Measurements from ENCODE around the gene UBN1. TPM values are rescaled to one million over a fixed set of nuclear protein-coding genes. Genes with fewer than 3 reads are reported as not detected.

Gene UBN1
- polyA plus RNA-seq, 4 donors, result 30.0 to 45.2 (median 34.5) TPM

DNA sequence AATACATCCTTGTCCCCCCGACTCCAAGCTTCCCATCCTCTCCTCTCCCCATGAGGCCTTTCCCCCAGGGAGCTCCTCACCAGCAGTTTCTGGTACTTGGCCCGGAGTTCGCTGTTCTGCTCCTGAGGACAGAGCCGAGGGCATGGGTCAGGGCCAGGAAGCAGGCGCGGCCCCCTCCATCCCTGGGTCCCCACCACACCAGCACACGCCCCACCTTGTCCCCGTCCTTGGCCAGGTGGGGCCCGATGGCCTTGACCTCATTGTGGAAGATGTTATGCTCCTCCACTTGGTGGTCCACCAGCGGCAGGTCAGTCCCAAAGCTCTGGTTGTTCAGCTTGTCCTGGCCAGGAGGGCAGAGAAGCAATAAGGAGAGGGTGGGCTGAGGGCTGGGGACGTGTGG is 53.5 kb downstream of the UBN1 start:
- no peak for DNase-seq (ENCODE audit: low read depth in 4 of 4, low spot score in 2 of 4)

DNA sequence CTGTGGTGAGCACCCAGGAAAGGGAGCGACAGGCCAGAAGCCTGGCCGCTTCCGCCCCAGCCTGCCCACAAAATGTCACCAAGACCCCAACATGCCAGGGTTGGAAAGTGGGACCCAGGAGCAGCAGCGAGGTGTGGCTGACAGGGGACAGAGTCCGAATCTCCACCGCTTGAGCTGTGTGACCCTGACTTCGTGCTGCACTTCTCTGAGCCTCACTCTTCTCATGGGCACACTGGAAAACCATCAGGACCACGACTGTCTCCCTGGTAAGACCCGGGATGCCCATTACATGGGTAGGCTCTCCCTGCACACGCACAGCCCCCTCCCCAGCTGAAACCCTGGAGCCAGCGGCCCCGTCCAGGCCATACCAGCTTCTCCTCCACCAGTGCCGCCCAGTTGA is 54.8 kb downstream of the UBN1 start:
- DNase-seq (ENCODE audit: low read depth in 4 of 4, low spot score in 2 of 4), result no peak

DNA sequence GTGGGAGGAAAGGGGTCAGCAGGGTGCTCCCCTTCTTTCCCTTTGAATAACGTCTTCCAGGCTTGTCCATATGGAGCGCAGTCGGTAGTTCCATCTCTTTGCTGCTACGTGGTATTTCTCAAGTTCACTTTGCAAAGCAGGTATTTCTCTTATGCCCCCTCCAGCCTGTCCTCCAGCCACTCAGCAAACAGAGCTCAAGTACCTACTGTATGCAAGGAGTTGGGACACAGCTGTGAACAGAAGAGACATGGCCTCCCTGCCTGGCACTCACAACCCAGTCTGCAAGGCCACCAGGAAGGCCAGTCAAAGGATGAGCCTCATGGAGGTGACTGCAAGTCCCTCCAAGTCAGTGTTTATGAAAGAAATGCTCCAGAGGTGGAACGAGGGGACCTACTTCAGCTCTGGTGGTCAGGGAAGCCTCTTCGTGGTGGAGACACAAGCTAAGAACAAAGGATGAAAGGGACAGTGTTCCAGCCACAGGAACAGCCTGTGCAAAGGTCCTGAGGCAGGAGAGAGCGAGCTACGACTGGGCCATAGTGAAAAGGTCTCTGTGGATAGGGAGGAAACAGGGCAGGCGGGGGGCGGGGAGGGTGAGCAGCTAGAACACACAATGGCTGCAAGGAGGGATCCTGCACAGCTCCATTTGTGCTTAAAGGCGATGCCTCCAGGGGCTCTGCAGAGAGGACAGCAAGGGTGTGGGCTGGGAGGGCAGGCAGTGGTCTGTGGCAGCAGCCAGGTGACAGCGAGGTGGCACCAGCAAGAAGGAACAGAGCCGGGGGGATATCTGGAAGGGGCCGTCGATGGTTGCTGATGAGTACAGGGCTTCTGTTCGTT is 57.0 kb downstream of the UBN1 start:
- no peak for DNase-seq (ENCODE audit: low read depth in 4 of 4, low spot score in 2 of 4)

DNA sequence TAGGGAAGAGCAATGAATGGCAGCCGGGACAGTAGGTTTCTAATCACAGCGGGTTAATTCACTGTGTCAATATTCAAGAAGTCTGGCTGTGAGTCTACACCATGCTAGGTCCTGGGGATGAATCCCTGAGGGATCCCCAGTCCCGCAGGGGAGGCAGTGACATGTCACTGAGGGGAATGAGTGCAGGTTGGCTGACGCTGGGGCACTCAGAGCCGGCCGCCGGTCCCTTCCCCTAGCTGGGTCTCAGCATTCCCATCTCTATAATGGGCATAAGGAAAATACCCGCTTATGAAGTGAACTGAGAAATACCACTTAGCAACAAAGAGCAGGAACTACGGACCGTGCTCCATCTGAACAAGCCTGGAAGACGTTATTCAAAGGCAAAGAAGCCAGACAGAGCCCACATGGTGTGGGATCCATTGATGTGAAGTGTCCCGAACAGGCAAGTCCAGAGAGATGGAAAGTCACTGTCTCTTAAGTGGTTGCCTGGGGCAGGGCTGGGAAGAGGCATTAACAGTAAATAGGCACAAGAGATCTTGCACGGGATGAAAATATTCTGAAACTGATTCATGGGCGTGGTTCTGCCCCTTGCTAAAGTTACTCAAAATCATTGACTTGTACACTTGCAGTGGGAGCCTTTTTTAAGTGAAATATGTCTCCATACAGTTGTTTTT is 57.8 kb downstream of the UBN1 start:
- DNase-seq (ENCODE audit: low read depth in 4 of 4, low spot score in 2 of 4), result no peak

DNA sequence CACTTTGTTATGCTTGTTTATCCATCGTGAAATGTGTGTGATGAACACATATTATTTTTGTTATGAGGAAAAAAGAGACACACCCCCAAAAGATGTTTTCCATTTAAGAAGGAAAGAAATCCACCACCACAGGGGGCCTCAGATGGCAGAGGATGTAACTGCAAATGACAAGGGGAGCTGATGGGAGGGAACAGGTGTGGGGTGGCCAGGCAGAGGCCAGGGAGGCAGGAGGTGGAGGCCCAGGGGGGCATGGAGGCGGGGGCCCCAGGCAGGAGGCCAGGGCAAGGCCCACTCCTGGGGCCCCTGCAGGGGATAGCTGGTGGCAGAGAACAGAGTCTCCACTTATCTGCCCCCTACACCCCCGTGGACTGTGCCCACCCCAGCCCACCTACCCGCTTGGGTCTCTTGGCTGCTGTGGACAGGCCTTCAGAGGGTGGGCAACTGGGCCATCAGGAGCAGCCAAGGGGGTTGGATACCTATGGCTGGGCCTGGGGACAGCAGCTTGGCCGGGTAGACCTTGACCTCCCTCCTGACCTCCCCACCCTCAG is 61.6 kb downstream of the UBN1 start:
- DNase-seq (ENCODE audit: low read depth in 4 of 4, low spot score in 2 of 4), result no peak

DNA sequence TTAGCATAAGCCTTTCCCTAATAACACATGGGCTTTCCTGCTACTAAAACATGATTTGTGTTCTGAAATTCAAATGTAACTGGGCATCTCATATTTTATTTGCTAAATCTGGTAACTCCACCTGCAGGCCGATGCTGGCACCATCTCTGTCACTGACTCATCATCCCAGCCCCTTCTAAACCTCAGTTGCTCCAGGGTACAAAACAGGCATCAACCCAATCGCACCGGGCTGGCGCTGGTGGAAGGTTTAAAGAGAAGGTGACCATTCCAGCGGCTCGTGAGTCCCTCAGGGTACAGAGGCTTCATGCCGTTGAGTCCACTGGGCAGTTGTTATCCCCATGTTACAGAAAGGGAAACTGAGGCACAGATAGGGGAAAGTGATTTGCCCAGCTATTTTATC is 62.5 kb downstream of the UBN1 start:
- no peak for DNase-seq (ENCODE audit: low read depth in 4 of 4, low spot score in 2 of 4)

DNA sequence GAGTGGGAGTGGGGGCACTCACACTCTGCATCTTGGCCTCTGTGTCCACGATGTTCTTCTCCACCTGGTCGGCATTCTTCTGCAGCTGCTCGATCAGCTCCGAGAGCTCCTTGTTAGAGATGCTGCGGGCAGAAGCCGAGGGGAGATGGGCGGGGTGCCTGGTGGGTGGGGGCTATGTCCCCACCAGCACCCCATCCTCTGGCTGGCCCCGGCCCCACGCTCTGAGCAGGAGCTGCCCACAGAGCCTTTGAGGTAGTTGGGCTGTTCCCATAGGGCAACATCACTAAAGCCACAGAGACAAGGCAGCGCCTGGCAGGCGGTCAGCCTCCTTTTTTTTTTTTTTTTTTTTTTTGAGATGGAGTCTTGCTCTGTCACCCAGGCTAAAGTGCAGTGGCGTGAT is 63.5 kb downstream of the UBN1 start:
- no peak for DNase-seq (ENCODE audit: low read depth in 4 of 4, low spot score in 2 of 4)

DNA sequence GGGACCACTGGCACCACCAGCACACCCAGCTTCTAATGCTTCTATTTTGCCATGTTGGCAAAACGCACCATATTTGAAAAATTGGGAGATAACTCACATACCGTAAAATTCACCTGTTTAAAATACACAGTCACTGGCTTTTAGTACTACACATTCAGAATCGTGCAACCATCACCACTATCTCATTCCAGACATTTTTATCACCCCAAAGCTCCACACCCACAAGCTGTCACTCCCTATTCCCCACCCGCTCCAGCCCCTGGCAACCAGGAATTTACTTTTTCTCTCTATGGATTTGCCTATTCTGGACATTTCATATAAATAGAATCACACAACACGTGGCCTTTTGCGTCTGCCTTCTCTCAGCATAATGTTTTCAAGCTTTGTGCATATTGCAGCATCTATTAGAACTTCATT is 64.7 kb downstream of the UBN1 start:
- DNase-seq (ENCODE audit: low read depth in 4 of 4, low spot score in 2 of 4), result no peak

DNA sequence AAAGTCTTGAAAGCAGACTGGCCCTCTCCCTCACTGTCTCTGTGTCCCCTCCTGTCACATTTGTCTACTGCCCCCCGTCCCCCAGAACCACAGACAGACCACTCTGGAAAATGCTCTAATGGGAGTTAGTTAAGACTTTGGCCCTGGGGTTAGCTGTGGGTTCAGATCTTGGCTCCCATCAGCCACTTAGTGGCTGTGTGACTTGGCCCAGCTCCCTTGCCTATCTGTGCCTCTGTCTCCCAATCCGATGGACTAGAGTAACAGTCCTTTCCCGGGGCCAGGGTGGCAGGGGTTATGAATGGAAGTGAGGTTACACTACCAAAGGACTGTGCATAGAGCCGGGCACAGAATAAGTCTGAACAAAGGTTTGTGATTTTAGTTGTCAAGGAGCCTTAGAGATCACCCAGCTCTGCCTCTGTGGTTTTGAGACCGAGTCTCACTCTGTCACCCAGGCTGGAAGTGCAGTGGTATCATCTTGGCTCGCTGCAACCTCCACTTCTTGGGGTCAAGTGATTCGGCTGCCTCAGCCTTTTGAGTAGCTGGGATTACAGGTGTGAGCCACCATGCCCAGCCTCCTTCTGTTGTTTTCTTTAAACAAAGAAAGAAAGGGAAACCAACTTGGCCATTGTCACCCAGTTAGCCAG is 66.0 kb downstream of the UBN1 start:
- DNase-seq (ENCODE audit: low read depth in 4 of 4, low spot score in 2 of 4), result no peak

DNA sequence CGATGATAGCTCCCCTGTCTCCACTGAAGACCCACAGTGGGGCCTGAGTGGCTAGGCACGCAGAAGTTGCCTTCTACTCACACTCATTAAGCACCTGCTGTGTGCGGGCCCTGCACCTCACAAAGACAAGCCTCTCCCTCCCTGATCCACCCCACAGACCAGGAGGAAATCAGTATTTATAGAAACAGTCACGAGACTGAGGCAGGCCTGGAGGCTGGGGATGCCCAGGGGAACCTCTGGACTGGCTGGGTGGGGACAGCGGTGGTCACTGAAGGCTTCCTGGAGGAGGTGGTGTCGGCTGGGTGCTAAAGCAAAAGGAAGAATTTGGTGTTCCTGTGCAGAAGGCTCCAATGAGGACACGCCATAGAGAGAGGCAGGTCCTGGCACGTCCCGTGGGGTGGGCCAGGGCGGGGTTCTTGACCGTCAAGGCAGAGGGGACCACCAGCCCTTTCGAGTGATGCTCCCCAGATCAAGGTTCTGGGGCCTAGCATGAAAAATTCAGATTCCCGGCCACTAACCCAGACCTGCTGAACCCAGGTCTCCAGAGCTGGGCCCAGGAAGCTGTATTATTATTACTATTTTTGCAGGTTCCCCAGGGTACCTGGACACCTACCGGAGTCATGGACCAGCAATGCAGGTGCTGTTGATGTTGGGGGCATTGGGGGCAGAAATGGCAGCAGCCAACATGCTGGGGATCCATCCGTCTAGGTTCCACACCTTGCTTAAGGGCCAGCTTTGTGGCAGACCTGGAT is 66.7 kb downstream of the UBN1 start:
- no peak for DNase-seq (ENCODE audit: low read depth in 4 of 4, low spot score in 2 of 4)

DNA sequence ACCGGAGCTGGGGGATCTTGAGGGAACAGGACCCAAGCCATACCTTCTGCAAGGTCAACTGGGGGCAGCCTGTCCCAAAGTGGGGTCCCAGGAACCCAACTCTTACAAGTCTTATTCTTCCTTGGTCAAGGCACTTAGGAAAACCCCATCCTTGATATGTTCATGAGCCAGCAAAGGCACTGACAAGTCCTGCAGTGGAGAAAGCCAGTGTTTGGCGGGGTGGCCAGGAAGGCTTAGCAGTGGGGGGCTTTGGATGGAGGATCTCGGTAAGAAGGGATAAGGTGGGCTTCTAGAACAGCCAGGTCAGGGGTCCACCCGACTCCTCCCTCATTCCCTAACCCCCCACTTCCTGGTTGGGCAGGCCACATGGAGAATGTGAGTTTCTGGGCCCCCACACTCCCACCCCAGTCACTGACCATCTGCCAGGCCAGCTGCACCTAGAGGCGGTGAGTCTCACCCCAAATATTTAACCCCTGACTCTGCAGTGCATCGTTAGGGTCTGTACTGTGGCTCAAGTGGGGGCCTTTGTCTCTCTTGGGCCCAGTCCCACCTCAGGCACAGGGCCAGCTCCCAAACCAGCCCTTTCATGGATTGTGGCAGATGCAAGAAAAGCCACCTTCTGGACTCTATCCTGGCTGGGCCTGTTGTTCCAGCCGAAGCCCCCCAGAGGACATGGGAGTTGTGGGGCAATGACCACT is 67.4 kb downstream of the UBN1 start:
- DNase-seq (ENCODE audit: low read depth in 4 of 4, low spot score in 2 of 4), result no peak

DNA sequence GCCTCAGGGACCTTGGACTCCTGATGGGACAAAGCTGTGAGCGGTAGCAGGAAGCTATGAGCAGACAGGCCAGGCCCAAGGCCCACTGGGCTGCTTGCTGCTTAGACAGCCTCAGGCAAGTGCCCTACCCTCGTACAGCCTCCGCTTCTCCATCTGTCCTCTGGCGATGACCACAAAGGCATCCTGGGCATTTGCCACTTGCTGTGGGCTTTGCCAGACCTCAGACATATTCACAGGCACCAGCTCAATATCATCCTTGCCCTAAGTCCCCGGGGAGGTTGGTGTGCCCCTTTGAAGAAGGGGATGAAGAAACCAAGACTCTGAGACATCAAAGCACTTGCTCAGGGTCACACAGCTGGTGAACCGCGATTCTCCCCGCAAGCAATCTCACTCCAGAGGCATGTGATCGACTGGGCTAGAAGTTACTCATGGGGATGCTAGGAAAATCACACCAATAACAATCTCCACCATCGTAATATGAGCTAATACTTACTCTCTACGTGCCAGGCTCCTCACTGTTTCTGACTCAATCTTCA is 68.0 kb downstream of the UBN1 start:
- no peak for DNase-seq (ENCODE audit: low read depth in 4 of 4, low spot score in 2 of 4)

DNA sequence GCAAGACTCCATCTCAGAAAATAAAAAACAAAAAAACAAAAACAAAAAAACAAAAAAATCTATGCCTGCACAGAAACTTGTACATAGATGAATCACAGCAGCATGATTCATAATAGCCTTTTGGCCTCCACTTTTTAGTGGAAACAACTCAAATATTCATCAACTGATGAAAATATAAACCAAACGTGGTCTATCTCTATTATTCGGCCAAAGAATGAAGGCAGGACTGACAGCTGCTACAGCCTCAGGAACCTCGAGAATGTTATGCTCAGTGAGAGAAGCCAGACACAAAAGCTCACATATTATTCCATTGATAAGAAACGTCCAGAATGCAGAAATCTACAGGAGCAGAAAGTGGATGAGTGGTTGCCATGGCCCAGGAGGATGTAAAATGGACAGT is 69.8 kb downstream of the UBN1 start:
- no peak for DNase-seq (ENCODE audit: low read depth in 4 of 4, low spot score in 2 of 4)

DNA sequence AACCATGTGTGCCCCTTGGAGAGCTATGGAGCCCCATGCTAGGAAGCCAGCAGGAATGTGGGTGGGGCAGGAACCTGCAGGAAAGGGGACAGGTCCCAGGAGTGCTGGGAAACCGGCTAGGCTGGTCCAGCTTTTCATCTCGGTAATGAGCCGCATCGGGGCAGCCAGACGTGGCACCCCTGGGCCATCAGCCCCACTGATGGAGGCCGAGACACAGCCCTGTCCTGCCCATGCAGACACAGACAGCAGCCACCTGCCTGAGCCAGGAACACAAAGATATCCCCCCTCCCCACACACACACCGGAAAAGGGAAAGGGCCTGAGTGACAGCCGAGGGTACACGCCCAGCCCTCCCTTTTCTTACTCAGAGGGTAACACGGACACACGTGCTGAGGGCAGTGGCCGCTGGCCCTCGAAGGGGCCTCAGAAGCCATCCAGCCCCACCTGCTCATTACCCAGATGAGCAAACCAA is 71.5 kb downstream of the UBN1 start:
- DNase-seq (ENCODE audit: low read depth in 4 of 4, low spot score in 2 of 4), result no peak

DNA sequence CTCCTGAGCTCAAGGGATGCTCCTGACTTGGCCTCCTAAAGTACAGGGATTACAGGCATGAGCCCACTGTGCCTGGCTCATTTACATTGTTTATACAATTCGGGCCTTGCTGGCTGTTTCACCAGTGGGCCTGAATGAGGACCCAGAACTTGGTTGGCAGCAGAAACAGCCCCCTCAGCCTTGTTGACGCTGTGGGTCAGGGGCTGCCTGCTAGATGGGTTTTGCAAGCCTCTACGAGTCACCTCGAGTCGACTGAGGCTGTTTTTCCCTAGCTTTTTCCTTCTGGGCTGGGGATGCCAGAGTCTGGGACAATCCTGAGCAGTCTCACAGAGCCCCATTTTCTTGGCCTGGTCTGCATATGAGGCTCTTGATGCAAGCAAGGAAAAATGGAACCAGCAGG is 73.5 kb downstream of the UBN1 start:
- DNase-seq (ENCODE audit: low read depth in 4 of 4, low spot score in 2 of 4), result no peak

DNA sequence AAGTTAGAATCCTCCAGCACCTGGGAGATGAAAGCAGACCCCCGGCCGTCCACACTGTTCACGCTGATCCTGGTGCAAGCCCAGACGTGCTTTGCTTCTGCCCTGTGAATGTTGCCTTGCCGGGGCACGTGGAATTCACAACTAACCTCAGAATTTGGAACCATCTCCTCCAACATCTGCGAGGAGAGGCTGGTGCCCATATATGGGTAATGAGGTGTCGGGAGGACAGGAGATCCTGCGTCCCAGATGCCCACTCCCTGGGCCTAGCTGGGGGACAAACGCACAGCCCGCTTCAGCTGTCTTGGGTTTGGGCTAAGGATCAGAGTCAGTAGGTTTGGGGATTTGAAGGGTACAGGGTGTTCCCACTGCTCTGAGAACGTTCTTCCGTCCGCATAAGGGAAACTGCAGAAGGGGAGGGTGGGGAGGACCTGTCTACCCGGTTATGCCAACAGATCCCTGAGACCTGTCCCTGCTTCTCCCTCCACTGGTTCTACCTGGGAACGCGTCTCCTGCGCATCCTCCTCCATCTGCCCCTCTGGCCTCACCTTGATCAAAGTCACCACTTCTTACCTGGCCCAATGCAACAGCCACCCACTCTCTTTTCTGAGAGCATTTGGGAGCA is 75.6 kb downstream of the UBN1 start:
- no peak for DNase-seq (ENCODE audit: low read depth in 4 of 4, low spot score in 2 of 4)

DNA sequence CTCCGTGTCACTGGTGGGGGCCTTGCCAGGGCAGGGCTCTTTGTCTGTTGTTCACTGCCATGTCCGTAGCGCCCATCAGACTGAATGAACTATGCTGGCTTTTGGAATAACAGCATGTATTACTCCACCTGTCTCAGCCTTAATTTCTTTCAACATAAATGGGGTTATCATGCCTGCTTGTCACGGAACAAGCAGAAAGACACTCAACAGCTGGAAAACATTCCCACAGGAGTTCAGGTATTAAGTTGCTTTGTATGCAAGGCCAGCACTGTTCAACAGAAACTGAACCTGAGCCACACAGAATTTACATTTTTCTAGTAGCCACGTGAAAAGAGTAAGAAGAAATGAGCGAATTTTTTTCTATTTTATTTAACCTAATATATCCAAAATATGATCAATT is 76.6 kb downstream of the UBN1 start:
- no peak for DNase-seq (ENCODE audit: low read depth in 4 of 4, low spot score in 2 of 4)

DNA sequence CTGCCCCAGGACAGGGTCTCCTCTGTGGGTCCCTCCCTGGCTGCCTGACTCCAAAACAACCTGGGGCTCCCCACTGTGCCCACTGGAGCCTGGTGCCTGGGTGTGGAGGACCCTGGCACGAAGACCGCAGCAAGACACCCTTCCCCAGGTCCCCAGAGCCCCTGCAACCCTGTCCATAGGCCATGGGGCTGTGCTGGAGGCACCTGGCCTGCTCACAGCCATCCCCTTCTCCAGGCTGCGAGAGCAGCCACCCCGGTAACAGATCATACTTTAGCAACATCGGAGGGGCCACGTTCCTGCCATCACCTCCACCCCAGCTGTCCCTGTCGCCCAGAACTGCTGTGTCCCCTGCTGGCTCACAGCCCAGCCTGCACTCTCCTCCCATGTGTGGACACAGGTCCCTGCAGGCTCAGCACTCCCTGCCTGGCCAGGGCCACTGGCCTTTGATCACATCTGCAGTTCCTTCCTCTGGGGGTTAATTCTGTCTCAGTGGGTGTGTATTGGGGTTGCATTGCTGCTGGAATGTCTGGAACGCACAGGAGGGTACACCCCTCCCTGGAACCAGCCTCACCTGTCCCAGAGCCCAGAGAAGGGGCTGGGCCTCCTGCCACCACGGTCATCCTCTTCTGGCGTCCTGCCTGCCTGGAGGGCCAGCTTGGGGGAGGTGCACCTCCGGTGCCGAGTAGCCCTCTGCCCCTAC is 77.5 kb downstream of the UBN1 start:
- no peak for DNase-seq (ENCODE audit: low read depth in 4 of 4, low spot score in 2 of 4)

DNA sequence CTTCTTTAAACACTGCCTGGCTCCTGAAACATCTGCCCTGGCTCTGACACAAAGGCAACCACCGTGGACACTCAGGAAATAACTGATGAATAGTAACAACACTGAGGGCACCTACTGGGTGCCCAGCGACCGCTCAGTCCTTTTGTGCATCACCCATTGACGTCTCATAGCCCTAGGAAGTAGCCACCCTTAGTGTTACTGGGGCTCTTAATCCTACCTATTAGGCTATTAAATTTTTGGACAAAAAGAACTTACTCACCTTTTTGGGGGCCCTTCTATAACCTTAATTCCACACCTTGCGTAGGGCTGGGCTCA is 78.0 kb downstream of the UBN1 start:
- DNase-seq (ENCODE audit: low read depth in 4 of 4, low spot score in 2 of 4), result no peak
